ENCODE measurements around the gene RBM12.
"Not testable (repeated sequence)": the region's sequence is repeated elsewhere in the genome, so short reads cannot be mapped to it uniquely, and the experiment has no call there.

Gene RBM12, protein sequence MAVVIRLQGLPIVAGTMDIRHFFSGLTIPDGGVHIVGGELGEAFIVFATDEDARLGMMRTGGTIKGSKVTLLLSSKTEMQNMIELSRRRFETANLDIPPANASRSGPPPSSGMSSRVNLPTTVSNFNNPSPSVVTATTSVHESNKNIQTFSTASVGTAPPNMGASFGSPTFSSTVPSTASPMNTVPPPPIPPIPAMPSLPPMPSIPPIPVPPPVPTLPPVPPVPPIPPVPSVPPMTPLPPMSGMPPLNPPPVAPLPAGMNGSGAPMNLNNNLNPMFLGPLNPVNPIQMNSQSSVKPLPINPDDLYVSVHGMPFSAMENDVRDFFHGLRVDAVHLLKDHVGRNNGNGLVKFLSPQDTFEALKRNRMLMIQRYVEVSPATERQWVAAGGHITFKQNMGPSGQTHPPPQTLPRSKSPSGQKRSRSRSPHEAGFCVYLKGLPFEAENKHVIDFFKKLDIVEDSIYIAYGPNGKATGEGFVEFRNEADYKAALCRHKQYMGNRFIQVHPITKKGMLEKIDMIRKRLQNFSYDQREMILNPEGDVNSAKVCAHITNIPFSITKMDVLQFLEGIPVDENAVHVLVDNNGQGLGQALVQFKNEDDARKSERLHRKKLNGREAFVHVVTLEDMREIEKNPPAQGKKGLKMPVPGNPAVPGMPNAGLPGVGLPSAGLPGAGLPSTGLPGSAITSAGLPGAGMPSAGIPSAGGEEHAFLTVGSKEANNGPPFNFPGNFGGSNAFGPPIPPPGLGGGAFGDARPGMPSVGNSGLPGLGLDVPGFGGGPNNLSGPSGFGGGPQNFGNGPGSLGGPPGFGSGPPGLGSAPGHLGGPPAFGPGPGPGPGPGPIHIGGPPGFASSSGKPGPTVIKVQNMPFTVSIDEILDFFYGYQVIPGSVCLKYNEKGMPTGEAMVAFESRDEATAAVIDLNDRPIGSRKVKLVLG

DNA sequence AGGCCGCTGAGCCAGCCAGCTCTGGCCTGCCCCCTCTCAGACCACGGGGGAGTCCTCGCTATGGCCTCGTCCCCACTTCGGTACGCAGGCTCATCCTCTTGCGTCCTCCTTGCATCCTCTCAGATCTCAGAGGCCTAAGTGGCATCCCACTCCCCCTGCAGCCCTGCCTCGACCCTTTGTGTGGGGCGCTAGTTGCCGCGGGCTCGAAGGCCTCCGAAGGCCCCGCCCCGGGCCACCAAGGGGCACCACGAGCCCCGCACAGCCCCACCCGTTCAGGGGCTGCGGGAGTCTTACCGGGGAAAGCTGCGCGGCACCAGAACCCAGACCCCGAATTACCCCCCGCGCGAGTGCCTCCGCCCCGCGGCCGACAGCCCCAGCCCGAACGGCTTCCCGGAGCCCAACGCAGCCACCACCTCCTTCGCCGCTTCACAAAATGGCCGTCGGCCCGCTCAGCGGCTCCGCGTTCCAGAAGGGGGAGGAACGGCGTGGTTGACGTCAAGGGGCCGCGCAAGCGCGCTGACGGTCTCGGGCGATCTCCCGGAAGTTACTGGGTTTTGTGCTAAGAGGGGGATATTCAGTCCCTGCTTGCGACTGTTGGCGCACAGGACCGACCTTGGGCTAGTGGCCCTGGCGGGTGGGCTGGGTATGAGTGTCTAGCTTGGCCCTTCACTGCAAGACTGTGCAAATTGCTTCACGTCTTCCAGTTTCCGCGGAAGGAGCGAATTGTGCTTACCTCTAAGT lies at the start of gene RBM12, which contains the start of gene CPNE1:
RBM12 (minus strand) TSS at position 435 of the 741 bp plus-strand sequence. CDS start 9,578 bp downstream, outside the sequence.
CPNE1 (minus strand) TSS at position 435 of the 741 bp plus-strand sequence. CDS start 31,977 bp downstream, outside the sequence.
- DNase-seq: peak; percentile 92

DNA sequence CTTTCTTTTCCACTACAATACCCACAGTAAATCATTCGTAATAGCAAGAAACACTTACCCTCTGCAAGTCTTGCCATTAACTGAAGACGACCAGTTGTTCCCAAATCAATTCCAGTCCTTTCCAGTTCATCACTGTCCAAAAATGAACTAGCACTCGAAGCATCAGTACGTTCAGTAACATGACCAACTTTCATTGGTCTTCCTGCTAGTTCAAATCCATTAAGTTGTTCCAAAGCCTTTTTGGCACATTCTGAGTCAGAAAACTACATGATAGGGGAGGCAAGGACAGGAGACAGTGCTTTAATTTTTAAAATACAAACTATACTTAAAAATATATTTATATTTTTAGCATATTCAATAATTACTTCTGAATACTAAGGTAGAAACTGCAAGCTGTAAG lies 49.4 kb upstream of the RBM12 start:
- no peak for DNase-seq

DNA sequence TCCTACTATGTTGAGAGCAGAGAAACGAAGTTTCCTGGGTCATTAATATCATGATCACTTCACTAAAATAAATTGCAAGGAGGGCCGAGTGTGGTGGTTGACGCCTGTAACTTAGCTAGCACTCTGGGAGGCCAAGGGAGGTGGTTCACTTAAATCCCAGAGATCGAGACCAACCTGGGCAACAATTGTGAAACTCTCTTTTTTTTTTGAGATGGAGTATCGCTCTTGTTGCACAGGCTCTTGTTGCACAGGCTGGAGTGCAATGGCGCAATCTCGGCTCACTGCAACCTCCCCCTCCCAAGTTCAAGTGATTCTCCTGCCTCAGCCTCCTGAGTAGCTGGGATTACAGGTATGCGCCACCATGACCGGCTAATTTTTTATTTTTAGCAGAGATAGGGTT lies 48.4 kb upstream of the RBM12 start:
- not testable (repeated sequence) for DNase-seq

DNA sequence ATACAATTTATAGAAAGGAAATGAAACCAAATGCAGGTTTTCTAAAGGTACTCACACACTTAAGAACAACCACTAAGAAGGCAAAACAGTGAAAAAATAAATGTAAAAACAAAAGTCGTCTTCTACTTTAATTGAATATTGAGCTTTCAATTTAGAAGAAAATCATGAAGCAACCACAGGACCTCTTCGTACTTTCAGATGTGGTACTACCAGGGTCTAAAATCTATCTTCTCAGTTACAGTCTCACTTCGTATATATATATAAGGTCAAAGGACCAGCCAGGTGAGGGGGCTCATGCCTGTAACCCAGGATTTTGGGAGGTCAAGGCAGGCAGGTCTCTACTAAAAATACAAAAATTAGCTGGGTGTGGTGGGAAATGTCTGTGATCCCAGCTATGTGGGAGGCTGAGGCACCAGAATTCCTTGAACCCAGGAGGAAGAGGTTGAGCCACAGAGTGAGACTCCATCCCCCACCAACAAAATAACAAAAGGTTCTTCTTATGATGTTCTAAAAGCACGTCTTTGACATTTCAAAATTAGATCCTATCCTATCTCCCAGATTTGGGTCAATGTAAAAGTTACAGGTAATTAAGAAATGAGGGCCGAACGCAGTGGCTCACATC lies 47.0 kb upstream of the RBM12 start:
- DNase-seq: no peak

DNA sequence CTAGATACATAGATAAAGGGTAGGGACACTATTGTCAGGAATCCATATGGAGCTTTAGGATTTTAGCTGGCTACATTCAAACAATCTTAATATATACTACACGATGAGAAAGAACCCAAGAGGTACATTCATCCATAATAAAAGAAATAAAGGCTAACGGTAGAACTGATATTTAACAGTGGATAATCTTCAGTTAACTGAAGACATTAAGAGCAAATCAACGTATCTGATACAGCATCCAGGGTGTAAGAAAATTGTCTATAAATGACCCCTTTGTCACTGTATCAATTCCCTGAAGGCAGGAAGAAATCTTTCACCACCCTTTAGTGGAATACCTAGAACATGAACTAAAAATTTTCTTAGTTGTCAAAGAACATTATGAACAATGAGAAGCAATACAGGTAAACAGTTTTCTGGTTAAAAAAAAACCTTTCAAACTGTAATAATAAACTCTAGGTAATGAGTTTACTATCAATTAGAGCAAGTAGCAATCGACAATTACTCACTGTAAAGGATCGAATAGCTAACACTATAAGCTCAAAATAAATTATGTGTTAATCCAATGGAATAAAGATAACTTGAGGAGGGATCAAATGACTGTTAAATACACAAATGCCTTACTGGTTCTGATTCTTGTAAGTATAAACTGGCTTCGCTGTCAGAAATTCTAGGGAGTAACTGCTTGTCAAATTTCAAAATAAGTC lies 46.3 kb upstream of the RBM12 start:
- no peak for DNase-seq

DNA sequence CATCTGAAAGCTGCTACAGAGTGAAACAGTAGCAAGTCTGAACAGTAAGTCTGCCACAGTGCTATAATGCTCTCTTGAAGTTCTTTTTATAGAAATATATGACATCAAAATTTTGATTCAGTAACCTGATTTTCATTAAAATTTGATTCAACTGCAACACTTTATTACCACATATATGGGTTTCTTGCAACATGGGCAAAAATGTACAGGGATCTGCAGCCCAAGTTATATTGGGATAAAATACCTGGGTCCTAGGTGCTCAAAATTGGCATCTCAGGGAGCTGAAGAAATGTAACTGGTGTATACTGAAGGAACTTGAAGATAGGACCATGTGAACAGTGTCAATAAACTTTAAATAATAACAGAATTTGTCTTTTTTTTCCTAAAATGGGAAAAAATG lies 45.3 kb upstream of the RBM12 start:
- DNase-seq: no peak

DNA sequence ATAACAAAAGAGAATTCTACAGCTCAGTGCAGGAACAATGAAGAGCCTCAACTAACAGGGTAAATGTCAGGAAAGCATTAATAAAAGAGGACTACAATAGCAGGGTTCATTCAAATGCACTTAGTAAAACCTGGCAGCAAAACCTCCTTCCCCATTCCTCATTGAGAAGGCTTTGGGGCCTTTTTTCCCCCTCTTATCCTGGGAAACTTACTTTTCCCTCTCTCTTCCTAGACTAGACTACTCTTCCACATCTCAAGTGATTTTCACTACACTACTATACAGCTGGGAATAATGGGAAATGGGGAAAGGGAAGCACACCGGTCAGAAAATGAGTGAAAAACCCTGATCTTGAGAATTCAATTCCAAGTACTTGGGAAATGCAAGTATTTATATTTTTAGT lies 44.6 kb upstream of the RBM12 start:
- no peak for DNase-seq

DNA sequence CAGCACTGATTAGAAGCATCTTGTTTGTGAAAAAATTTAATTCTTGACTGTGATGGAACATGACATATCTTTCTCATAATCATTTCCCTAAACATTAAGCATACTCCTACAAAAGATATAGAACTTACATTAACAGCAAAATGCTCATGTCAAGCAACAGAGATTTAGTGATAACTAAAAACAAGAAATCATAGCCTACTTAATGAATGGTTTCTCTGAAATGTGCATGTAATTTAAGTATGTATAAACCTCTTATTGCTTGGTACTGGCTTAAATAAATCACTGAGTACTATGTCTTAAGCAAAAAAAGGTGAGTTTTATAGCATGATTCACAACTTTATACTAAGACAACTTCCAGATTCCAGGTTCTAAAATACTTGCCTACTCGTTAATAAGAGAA lies 43.8 kb upstream of the RBM12 start:
- DNase-seq: no peak

DNA sequence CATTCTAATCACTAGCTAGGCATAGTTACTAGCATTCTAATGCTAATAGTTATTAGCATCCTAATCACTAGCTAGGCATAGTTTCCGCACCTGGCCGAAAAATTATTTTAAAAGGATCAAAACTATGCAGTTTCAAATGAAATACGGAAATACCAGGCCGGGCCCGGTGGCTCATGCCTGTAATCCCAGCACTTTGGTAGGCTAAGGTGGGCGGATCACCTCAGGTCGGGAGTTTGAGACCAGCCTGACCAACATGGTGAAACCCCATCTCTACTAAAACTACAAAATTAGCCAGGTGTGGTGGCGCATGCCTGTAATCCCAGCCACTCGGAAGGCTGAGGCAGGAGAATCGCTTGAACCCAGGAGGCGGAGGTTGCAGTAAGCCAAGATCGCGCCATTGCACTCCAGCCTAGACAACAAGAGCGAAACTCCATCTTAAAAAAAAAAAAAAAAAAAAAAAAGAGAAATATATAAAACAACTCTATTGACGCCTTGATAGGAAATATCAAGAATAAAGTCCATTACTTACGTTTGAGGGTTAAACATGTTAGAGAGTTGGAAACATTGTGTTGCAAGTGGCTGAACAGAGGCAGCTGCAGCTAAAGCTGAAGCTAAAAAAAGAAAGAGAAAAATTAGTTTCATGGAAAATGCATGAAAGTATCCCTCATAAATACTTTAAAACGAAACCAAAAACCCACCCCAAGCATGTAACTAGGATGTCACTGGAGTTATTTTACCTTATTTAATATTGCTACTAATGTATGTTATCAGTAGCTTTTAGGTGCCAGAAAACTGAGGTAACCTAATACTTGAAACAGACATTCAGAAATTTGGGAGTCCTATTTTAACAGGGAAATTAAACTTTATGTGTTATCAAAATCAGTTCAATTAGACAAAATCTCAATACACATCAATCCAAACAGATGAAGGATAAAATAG lies 42.2 kb upstream of the RBM12 start:
- DNase-seq: not testable (repeated sequence)

DNA sequence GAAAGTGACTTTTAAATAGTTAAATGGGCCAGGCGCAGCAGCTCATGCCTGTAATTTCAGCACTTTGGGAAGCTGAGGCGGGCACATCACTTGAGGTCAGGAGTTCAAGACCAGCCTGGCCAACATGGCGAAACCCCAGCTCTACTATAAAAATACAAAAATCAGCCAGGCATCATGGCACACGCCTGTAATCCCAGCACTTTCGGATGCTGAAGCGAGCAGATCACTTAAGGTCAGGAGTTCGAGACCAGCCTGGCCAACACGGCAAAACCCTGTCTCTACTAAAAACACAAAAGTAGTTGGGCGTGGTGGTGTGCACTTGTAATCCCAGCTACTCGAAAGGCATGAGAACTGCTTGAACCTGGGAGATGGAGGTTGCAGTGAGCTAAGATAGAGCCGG lies 41.2 kb upstream of the RBM12 start:
- DNase-seq: not testable (repeated sequence)

DNA sequence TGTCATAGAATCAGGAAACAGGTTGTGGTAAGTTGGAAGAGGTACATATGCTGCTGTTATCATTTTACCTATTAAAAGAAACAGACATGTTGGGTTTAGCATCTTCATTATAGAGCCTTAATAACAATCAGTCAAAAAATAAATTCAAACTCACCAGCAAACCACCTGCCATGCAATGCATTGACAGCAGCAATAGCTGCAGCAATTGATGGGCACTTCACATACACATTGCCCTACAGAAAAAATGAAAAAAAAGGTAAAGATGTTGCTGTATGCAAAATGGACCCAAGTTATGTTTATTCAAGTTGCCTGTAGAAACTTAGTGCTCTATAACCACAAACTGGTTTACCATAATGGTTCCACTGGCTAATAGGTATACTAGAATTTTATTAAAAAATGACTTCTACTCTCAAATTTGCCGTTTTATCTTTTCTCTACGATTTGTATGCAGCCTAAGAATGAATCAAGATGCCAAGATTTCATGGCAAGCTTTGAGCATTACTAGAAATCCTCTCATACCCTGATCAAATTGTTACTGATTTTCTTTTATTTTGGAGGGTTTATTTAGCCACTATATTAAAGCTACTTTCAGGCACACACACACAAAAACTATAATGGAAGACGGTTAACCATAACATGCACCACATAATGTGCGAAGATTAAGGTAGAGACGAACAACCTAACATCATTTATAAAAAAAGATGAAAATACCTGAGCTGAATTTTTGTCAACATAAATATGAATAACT lies 40.0 kb upstream of the RBM12 start:
- DNase-seq: no peak

DNA sequence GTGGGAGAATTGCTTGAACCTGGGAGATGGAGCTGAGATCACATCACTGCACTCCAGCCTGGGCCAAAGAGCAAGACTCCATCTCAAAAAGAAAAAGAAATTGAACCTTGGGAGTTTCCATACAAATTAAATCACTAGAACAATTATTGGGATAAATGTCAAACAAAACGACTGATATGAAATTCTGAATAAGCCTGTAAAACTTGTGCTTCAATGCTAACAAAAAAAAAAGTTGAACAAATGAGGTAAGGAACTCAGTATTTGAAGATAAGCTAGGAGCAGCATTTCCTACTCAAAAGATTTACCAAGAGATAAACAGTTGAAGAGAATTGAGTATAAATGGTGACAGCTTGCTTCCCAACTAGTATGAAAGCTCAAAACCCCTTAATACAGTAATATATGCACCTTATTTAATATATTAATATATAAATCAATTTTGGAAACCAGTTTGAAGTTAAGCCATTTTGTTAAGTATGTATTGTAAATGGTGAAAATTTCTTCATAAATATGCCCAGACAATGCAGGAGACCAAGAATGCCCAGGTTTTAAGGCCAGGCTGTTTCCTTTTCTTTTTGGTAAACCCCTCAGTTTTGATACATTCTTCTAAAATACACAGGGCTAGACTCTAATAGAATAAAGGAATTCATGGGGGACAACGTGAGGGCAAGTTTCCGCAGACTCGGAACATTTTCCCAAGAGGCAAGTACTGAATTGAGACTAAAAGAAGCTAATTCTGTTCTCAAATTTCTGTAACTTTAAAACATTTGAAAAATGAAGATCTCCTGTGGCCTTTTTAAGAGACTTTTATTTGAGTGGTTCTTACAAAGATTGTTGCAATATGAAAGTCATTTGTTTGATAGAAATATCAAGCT lies 38.4 kb upstream of the RBM12 start:
- no peak for DNase-seq

DNA sequence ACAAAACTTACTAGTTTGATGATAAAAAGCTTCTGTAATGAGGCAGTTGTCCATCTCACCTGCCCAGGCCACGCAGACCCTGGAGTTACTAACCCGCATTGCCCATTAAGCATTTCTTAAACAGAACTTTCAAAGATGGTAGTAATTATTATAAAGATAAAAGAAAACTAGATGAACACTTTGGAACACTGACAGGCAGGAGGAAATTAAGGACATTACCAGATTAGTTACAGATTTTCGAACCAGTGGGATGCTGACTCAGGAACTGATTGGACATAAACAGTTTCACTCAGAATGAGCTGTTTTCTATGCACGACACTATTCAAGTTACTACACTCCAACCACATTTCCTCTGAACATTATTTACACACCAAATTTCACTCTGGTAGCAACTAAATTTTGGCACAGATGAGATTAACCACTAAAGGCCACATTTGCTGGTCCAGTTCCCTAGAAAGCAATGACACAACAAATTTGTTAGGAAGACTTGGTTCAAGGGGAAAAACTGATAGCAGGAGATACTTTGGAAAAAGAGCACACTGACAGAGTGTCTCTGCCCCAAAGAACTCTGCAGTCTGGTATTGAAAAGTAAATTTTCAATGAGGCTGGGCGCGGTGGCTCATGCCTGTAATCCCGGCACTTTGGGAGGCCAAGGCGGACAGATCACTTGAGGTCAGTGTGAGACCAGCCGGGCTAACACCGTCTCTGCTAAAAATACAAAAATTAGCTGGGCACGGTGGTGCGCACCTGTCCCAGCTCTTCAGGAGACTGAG lies 37.5 kb upstream of the RBM12 start:
- DNase-seq: no peak

DNA sequence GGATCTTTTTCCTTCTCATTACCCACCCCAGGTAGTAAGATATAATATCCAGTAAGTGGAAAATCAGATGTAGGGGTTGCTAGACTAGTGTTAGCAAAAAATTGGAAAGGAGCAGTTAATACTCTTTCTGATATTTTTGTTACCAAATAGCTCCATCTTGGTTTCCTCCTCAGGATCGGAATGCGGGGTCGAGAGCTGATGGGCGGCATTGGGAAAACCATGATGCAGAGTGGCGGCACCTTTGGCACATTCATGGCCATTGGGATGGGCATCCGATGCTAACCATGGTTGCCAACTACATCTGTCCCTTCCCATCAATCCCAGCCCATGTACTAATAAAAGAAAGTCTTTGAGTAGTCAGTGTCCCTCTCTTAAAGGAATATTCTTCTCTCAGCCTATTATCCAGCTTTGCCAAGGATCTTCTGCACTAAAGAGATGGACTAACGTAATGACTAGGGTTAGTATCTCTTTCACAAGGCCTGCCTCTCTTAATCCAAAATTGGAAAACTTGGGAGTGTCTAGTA lies 36.0 kb upstream of the RBM12 start:
- DNase-seq: no peak

DNA sequence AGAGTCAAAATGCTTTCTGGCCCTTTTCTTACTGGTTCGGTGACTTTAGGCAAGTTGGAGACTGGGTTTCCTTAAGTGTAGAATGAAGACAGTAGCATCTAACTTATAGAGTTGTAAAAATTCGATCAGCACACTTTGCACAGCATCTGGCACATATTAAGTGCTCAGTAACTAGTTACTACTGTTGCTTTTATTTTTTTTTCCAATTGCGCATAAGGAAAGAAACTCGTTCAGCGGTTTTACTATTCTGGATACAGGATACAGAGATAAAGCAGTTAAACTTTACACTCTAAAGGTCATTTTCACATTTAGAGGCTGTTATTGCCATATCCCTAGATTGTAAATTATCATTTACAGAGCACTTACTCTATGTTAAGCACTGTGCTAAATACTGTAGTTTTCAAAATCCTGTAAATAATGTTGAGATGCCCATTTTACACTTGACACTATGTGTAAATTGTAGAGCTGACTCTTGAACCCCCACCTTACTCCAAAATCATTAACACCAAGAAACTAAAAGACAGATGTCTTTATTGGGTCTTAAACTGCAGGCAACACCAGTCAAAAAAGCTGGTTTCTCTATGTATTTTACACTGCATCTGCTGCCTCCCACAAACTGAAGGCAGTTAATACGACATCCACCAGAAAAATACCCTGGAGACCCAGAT lies 35.4 kb upstream of the RBM12 start:
- DNase-seq: no peak

DNA sequence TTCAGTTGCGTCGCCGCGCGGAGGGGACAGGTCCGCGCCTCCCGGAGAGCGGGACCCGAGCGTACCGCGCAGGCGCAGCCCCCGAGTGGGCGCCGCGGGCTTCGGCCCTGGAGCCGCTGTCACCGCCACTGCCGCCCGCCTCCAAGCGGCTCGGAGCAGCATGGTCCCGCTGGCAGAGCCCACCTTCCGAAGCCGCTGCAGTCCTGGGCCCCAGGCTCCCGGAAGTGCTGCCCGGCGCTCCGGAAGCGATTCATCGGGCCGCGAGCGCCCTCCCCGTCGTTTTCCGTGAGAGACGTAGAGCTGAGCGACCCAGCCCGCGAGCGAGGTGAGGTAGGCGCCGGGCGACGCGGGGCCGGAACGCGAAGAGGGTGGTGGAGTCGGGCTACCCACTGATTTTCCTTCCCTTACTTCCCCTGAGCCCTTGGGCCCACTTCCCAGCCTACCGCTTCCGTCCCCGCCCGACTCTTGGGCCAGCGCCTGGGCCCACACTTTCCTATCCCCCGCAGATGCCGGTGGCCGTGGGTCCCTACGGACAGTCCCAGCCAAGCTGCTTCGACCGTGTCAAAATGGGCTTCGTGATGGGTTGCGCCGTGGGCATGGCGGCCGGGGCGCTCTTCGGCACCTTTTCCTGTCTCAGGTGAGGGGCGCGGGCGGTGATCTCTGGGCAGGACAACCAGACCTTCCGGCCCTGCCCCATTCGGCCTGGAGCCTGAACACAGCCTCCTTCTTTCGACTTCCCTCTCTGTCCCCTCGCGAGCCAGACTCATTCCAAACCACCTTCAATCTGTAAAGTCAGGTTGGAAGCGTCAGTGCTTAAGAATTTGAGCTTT lies 34.6 kb upstream of the RBM12 start, which contains the start of the genes NFS1 and ROMO1:
NFS1 (minus strand) TSS at position 226 of the 830 bp plus-strand sequence; CDS start at position 162, 64 bp downstream.
ROMO1 (plus strand) TSS at position 279 of the 830 bp plus-strand sequence; CDS start at position 507, 228 bp downstream.
- peak; percentile 68 for DNase-seq
